ENCODE results near the gene VAT1L. TPM values are rescaled to one million over a fixed set of nuclear protein-coding genes. Genes with fewer than 3 reads are reported as not detected.

Gene VAT1L
- total RNA-seq, 1 donor from 2014 or later = not detected

DNA sequence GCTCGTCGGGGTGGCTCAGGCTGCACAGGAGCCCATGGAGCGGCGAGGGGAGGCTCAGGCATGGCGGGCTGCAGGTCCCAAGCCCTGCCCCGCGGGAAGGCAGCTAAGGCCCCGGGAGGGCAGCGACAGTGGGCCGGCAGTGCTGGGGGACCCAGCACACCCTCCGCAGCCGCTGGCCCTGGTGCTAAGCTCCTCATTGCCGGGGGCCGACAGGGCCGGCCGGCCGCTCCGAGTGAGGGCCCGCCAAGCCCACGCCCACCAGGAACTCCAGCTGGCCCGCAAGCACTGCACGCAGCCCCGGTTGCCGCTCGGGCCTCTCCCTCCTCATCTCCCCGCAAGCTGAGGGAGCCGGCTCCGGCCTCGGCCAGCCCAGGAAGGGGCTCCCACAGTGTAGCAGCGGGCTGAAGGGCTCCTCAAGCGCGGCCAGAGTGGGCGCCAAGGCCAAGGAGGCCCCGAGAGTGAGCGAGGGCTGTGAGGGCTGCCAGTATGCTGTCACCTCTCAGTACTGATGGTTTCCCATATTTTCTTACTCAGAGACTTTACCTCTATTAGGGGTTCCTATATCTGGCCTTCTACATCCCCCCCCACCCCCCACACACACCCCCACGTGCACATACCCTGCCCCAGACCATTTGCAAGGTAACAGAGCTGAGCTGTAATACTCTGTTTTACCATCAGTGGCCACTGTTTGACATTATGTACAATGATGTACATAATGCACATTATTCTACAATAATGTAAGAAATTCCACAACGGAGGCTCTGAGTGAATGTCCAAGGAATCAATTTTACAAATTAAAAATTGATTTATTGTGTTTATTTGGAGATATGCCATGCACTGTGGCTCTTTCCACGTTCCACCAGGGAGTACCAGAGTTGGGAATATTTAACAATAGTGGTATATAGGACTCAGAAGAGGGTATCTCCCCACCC lies 3.7 kb upstream of the VAT1L start:
- FAIRE-seq = no peak
- DNase-seq (ENCODE audit: low read depth) = no peak
- Histone ChIP-seq H3K4me3 (ENCODE audit: low read depth, low read length) (no peak overlapping the region), H3K36me3 (ENCODE audit: control insufficient read depth, insufficient read depth, low read length) (no peaks in the 10 kb centered on the region), H3K27me3 (ENCODE audit: control insufficient read depth, insufficient read depth, low read length) (peaks cover 15% of the 10 kb centered on the region)
- TF ChIP-seq CTCF (IDR thresholded peaks at IDR 0.05; ENCODE audit: insufficient read depth, low read length, severe bottlenecking) = no peak

GRCh38 chr16:77785373-77785764 lies 3.0 kb upstream of the VAT1L start:
- Histone ChIP-seq H3K4me3 (ENCODE audit: low read depth, low read length) (no peak overlapping the region), H3K27me3 (ENCODE audit: control insufficient read depth, insufficient read depth, low read length) (peaks cover 20% of the 10 kb centered on the region), H3K36me3 (ENCODE audit: control insufficient read depth, insufficient read depth, low read length) (no peaks in the 10 kb centered on the region)
- DNase-seq (ENCODE audit: low read depth) (no peak), FAIRE-seq (no peak)
- TF ChIP-seq CTCF (IDR thresholded peaks at IDR 0.05; ENCODE audit: insufficient read depth, low read length, severe bottlenecking) = no peak

GRCh38 chr16:77786186-77786847 lies 2.0 kb upstream of the VAT1L start:
- peaks cover 24% of the 10 kb centered on the region for H3K27me3 ChIP-seq (ENCODE audit: control insufficient read depth, insufficient read depth, low read length)
- DNase-seq (ENCODE audit: low read depth) = no peak
- no peak overlapping the region for H3K4me3 ChIP-seq (ENCODE audit: low read depth, low read length)
- no peak for FAIRE-seq
- no peak for TF ChIP-seq CTCF (IDR thresholded peaks at IDR 0.05; ENCODE audit: insufficient read depth, low read length, severe bottlenecking)
- no peaks in the 10 kb centered on the region for H3K36me3 ChIP-seq (ENCODE audit: control insufficient read depth, insufficient read depth, low read length)

DNA sequence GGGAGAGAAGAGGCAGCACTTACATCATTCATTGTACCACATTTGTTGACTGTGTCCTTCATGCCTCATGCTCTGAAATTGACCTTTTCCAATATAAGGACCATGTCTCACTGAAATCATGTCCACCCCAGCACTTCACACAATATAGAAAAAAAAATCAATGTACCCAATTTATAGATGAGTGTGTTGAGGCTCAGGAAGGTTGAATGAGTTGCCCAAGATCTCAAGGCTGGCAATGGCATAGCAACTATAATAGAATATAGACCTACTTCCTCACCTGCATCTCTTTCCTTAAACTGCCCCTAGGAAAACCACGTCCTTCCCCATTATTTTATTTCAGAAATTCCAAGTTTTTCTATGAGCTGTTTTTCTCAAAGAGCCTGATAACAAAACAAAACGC lies 912 bp upstream of the VAT1L start:
- Histone ChIP-seq H3K36me3 (ENCODE audit: control insufficient read depth, insufficient read depth, low read length) (no peaks in the 10 kb centered on the region), H3K4me3 (ENCODE audit: low read depth, low read length) (no peak overlapping the region), H3K27me3 (ENCODE audit: control insufficient read depth, insufficient read depth, low read length) (peaks cover 24% of the 10 kb centered on the region)
- FAIRE-seq (no peak), DNase-seq (ENCODE audit: low read depth) (no peak)
- no peak for TF ChIP-seq CTCF (IDR thresholded peaks at IDR 0.05; ENCODE audit: insufficient read depth, low read length, severe bottlenecking)

DNA sequence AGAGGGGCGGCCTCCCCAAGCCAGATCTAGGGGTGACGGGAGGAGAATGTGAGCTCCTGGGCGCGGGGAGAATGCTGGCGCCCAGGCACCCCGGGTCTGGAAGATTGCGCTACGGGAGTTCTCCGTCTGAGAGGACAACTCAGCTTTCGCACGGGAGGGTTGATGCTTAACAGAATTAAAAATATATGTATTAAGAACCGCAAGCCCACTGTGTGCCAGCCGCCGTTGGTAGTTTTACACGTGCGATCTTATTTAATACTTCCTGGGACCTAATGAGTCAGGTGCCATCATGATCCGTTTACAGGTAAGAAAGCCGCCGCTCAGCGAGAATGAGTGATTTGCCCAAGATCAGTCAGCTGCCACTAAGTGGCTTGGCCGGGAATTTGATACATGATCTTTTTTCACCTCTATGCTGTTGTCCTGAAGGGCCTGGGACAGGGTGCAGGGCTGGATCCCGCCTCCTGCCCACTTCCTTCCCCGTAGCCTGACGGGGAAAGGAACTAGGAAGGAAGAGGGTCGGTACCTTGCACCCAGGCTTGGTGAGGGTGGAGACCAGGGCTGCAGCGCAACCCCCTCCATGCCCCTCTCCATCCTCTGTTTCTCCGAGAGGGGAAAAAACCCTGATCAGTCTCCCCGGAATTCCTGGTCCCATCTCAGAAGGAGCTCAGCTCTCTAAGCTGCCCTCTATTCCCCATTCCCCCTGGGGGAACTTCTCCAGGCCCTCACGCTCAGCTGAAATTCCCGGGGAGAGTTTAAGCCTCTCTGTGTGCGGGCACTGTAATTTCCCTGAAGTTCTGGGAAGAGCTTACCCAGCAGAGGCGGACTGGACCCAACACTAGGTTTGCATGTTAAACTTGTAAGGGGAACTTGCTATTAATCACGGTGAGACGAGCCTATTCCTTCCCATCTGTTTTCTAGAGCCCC lies 983 bp downstream of the VAT1L start:
- FAIRE-seq = no peak
- DNase-seq (ENCODE audit: low read depth) = no peak

More for the DNA sequence above, 983 bp downstream of the VAT1L start:
- Histone ChIP-seq H3K4me3 (ENCODE audit: low read depth, low read length) (no peak overlapping the region), H3K36me3 (ENCODE audit: control insufficient read depth, insufficient read depth, low read length) (no peaks in the 10 kb centered on the region), H3K27me3 (ENCODE audit: control insufficient read depth, insufficient read depth, low read length) (peaks cover 24% of the 10 kb centered on the region)
- TF ChIP-seq CTCF (IDR thresholded peaks at IDR 0.05; ENCODE audit: insufficient read depth, low read length, severe bottlenecking) = no peak
